NCI-H345 treated with DMSO at 0.1 percent for 48 hours (cell line): ENCODE data around the gene CD82.

Experiments
- DNase-seq: peaks from one replicate; lab custom pipeline; 2025; ENCODE audit not compliant: unreplicated experiment; lab: John Stamatoyannopoulos, UW

CD82 gene

GRCh38 chr11:44574610-44575287 is 9.3 kb downstream of the CD82 start:
- DNase-seq, result no peak

- no peak for DNase-seq
Observed at GRCh38 chr11:44575288-44575672, 9.8 kb downstream of the CD82 start.

GRCh38 chr11:44575962-44576361 is 10.5 kb downstream of the CD82 start:
- DNase-seq, result no peak

GRCh38 chr11:44576656-44577055 is 11.2 kb downstream of the CD82 start:
- no peak for DNase-seq

- no peak for DNase-seq
Observed at GRCh38 chr11:44577231-44577830, 11.9 kb downstream of the CD82 start.

- DNase-seq, result no peak
Observed at GRCh38 chr11:44578279-44578678, 12.8 kb downstream of the CD82 start.

GRCh38 chr11:44579302-44579761 is 13.9 kb downstream of the CD82 start:
- DNase-seq, result no peak

- no peak for DNase-seq
Observed at GRCh38 chr11:44580701-44581100, 15.2 kb downstream of the CD82 start.

- DNase-seq, result peak; percentile 24
Observed at GRCh38 chr11:44581246-44581645, 15.8 kb downstream of the CD82 start.

- no peak for DNase-seq
Observed at GRCh38 chr11:44582641-44583352, 17.3 kb downstream of the CD82 start.

GRCh38 chr11:44583353-44583669 is 17.8 kb downstream of the CD82 start:
- DNase-seq, result no peak

GRCh38 chr11:44585421-44585820 is 20.0 kb downstream of the CD82 start:
- no peak for DNase-seq

- no peak for DNase-seq
Observed at GRCh38 chr11:44589301-44589700, 23.8 kb downstream of the CD82 start.

- no peak for DNase-seq
Observed at GRCh38 chr11:44590769-44591168, 25.3 kb downstream of the CD82 start.

- no peak for DNase-seq
Observed at GRCh38 chr11:44591557-44591956, 26.1 kb downstream of the CD82 start.

- no peak for DNase-seq
Observed at GRCh38 chr11:44592125-44592940, 26.9 kb downstream of the CD82 start.

GRCh38 chr11:44593251-44593650 is 27.8 kb downstream of the CD82 start:
- DNase-seq, result no peak

GRCh38 chr11:44595006-44595405 is 29.5 kb downstream of the CD82 start:
- no peak for DNase-seq

GRCh38 chr11:44595964-44596381 is 30.5 kb downstream of the CD82 start:
- no peak for DNase-seq

- no peak for DNase-seq
Observed at GRCh38 chr11:44596525-44597276, 31.2 kb downstream of the CD82 start.
